ENCODE data around the gene CERS5.

DNA sequence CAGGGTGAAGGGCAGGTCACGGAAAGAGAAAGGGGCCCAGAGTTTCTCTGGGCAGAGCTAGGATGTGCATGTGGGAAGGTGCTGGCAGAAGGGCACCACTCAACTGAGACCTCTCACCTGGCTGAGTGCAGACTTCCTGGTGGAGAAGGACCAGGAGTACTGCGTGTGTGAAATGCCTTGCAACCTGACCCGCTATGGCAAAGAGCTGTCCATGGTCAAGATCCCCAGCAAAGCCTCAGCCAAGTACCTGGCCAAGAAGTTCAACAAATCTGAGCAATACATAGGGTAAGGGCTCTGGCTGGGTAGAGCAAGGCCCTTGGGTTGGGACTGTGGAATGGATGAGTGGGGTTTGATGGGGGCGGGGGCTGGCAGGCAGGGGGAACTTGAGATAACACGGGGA, 87.4 kb downstream of the CERS5 start:
- TF ChIP-seq, protein P1, sequence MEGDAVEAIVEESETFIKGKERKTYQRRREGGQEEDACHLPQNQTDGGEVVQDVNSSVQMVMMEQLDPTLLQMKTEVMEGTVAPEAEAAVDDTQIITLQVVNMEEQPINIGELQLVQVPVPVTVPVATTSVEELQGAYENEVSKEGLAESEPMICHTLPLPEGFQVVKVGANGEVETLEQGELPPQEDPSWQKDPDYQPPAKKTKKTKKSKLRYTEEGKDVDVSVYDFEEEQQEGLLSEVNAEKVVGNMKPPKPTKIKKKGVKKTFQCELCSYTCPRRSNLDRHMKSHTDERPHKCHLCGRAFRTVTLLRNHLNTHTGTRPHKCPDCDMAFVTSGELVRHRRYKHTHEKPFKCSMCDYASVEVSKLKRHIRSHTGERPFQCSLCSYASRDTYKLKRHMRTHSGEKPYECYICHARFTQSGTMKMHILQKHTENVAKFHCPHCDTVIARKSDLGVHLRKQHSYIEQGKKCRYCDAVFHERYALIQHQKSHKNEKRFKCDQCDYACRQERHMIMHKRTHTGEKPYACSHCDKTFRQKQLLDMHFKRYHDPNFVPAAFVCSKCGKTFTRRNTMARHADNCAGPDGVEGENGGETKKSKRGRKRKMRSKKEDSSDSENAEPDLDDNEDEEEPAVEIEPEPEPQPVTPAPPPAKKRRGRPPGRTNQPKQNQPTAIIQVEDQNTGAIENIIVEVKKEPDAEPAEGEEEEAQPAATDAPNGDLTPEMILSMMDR (IDR thresholded peaks at IDR 0.05): no peak
- TF ChIP-seq POLR2A (IDR thresholded peaks at IDR 0.05) (no peak), POLR2AphosphoS5 (IDR thresholded peaks at IDR 0.05) (no peak), EP300 (IDR thresholded peaks at IDR 0.05) (no peak)
